Hepatocyte (in vitro differentiated cells): Measurements from ENCODE around the gene OST4.

Experiments
- CTCF ChIP-seq: fragments of 200-600 bp; sonication (generic); IDR thresholded peaks from 2 replicates; pipeline ENCODE4 v1.5.1; 2016; ENCODE audit warnings: antibody characterized with exemption, mild to moderate bottlenecking; ENCODE audit not compliant: poor library complexity
- EZH2 ChIP-seq: fragments of 200-600 bp; sonication (generic); IDR thresholded peaks from 2 replicates; pipeline ENCODE4 v1.6.1; 2016; ENCODE audit warnings: antibody characterized with exemption, mild to moderate bottlenecking, borderline replicate concordance
- EZH2phosphoT487 ChIP-seq: fragments of 200-600 bp; sonication (generic); IDR thresholded peaks from one replicate; pipeline ENCODE4 v1.6.1; 2018; ENCODE audit warnings: antibody characterized with exemption, mild to moderate bottlenecking, low read depth, moderate library complexity; ENCODE audit not compliant: unreplicated experiment, severe bottlenecking

- no peak for TF ChIP-seq CTCF
- no peak for TF ChIP-seq EZH2
- no peak for TF ChIP-seq EZH2phosphoT487
Measured at GRCh38 chr2:27053776-27054175, 17.7 kb downstream of the OST4 start.
